ENCODE data around the gene ASIC4.

DNA sequence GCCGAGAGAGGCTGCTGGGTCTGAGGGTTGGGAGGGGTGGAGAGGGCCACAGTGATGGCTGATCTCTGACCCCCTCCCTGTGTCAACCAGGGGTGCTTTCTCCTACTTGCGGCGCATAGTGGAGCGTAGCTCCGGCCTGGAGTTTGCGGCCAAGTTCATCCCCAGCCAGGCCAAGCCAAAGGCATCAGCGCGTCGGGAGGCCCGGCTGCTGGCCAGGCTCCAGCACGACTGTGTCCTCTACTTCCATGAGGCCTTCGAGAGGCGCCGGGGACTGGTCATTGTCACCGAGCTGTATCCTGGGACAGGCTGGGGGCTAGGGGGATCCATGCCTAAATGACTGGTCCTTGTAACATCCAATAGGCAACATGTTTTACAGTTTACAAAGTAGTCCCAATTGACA is 36.5 kb upstream of the ASIC4 start:
- TF ChIP-seq EZH2 (IDR thresholded peaks at IDR 0.05) (no peak), POLR2A (IDR thresholded peaks at IDR 0.05; ENCODE audit: borderline replicate concordance, extremely low read depth, insufficient read depth, insufficient read length) (no peak), YY1 (IDR thresholded peaks at IDR 0.05; ENCODE audit: extremely low read depth, insufficient replicate concordance, low read depth, low read length) (no peak), FOSL1 (IDR thresholded peaks at IDR 0.05; ENCODE audit: low read depth) (no peak), RAD21 (IDR thresholded peaks at IDR 0.05; ENCODE audit: low read depth) (no peak), SP1 (IDR thresholded peaks at IDR 0.05; ENCODE audit: low read depth) (no peak), EZH2phosphoT487 (IDR thresholded peaks at IDR 0.05; ENCODE audit: borderline replicate concordance) (no peak), JUND (IDR thresholded peaks at IDR 0.05) (no peak), POLR2AphosphoS5 (IDR thresholded peaks at IDR 0.05; ENCODE audit: low read depth, low read length) (no peak), CEBPB (IDR thresholded peaks at IDR 0.05; ENCODE audit: low read depth) (no peak), ZNF274 (IDR thresholded peaks at IDR 0.05; ENCODE audit: low read depth, low read length) (no peak)
- TF ChIP-seq, protein P1, sequence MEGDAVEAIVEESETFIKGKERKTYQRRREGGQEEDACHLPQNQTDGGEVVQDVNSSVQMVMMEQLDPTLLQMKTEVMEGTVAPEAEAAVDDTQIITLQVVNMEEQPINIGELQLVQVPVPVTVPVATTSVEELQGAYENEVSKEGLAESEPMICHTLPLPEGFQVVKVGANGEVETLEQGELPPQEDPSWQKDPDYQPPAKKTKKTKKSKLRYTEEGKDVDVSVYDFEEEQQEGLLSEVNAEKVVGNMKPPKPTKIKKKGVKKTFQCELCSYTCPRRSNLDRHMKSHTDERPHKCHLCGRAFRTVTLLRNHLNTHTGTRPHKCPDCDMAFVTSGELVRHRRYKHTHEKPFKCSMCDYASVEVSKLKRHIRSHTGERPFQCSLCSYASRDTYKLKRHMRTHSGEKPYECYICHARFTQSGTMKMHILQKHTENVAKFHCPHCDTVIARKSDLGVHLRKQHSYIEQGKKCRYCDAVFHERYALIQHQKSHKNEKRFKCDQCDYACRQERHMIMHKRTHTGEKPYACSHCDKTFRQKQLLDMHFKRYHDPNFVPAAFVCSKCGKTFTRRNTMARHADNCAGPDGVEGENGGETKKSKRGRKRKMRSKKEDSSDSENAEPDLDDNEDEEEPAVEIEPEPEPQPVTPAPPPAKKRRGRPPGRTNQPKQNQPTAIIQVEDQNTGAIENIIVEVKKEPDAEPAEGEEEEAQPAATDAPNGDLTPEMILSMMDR (IDR thresholded peaks at IDR 0.05 in 2 of 3, conservative IDR thresholded peaks at IDR 0.05 in 1 of 3; ENCODE audit: borderline replicate concordance in 1 of 3, insufficient read depth in 1 of 3, low read depth in 2 of 3, low read length in 2 of 3), result no peak
